SK-N-SH treated with all-trans-retinoic acid at 6 μM for 48 hours (cell line): ENCODE measurements around the gene UBP1.

Experiments
- ARNTL ChIP-seq: fragments of 450-650 bp; formaldehyde crosslinking; IDR thresholded peaks from 2 replicates; pipeline ENCODE4 v1.5.0; 2020; ENCODE audit warnings: low read depth, mild to moderate bottlenecking, moderate library complexity, borderline replicate concordance
- OSR1 ChIP-seq: fragments of 250-450 bp; sonication (Bioruptor Pico); IDR thresholded peaks from 2 replicates; pipeline ENCODE4 v1.8.0; 2022; ENCODE audit warnings: moderate library complexity, mild to moderate bottlenecking, inconsistent platforms
- TOX ChIP-seq: fragments of 250-450 bp; sonication (Bioruptor Pico); IDR thresholded peaks from 2 replicates; pipeline ENCODE4 v1.8.0; 2021; ENCODE audit warnings: mild to moderate bottlenecking, moderate library complexity, borderline replicate concordance
- ZFP30 ChIP-seq: fragments of 450-650 bp; formaldehyde crosslinking; IDR thresholded peaks from 2 replicates; pipeline ENCODE4 v1.5.0; 2022; ENCODE audit warnings: mild to moderate bottlenecking, moderate library complexity
- TF ChIP-seq, protein P1 (sequence below): fragments of 250-450 bp; sonication (Bioruptor Pico); IDR thresholded peaks from 2 replicates; pipeline ENCODE4 v1.8.0; 2020; ENCODE audit warnings: mild to moderate bottlenecking, moderate library complexity, borderline replicate concordance

GRCh38 chr3:33383951-33384350 is 56.3 kb downstream of the UBP1 start:
- TF ChIP-seq ZFP30 (no peak), OSR1 (CRISPR knock-in tag) (no peak), TOX (CRISPR knock-in tag) (no peak), ARNTL (CRISPR knock-in tag) (no peak)
- TF ChIP-seq, protein P1, sequence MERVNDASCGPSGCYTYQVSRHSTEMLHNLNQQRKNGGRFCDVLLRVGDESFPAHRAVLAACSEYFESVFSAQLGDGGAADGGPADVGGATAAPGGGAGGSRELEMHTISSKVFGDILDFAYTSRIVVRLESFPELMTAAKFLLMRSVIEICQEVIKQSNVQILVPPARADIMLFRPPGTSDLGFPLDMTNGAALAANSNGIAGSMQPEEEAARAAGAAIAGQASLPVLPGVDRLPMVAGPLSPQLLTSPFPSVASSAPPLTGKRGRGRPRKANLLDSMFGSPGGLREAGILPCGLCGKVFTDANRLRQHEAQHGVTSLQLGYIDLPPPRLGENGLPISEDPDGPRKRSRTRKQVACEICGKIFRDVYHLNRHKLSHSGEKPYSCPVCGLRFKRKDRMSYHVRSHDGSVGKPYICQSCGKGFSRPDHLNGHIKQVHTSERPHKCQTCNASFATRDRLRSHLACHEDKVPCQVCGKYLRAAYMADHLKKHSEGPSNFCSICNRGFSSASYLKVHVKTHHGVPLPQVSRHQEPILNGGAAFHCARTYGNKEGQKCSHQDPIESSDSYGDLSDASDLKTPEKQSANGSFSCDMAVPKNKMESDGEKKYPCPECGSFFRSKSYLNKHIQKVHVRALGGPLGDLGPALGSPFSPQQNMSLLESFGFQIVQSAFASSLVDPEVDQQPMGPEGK (CRISPR knock-in tag) = no peak
